IMR-90 (cell line): ENCODE measurements around the gene TMEM82. TPM values are rescaled to one million over a fixed set of nuclear protein-coding genes. Genes with fewer than 3 reads are reported as not detected.

Experiments
- ATAC-seq: fragments of 200-7000 bp; cut with Tn5 transposase; 2 replicates; pipeline ENCODE4 v1.9.1; 2020; ENCODE audit warnings: low read depth, mild to moderate bottlenecking, moderate library complexity
- BruUV-seq: library from RNA; stranded (reverse); fragments of 400-500 nt; replicated peaks from 2 replicates; lab custom pipeline; 2021; lab: Mats Ljungman, UMichigan
- CTCF ChIA-PET: fragments of 300-600 bp; formaldehyde crosslinking; extraction: SDS; loops from one replicate; lab custom pipeline; 2021; ENCODE audit warnings: antibody characterized with exemption; lab: Yijun Ruan, JAX
- POLR2A ChIA-PET: fragments of 300-600 bp; sonication (Branson Sonifier 250); formaldehyde crosslinking; loops from one replicate; lab custom pipeline; 2022; ENCODE audit warnings: antibody characterized with exemption; ENCODE audit not compliant: unreplicated experiment; lab: Charles Lee
- DNase-seq: peaks from one replicate; pipeline ENCODE4 v3.0.0; 2013
- H2AFZ ChIP-seq: replicated peaks from 2 replicates; pipeline ENCODE3; 2013; ENCODE audit warnings: low read length, mild to moderate bottlenecking; ENCODE audit not compliant: poor library complexity
- H2AK5ac ChIP-seq: 2 replicates; pipeline ENCODE4 v1.6.1; 2013; ENCODE audit warnings: low read depth, low read length, inconsistent platforms
- H2AK9ac ChIP-seq: replicated peaks from 2 replicates; pipeline ENCODE3; 2013; ENCODE audit warnings: mild to moderate bottlenecking, low read depth, low read length, moderate library complexity; ENCODE audit not compliant: poor library complexity
- H2BK120ac ChIP-seq: 2 replicates; pipeline ENCODE4 v1.6.1; 2013; ENCODE audit warnings: low read depth, low read length, inconsistent platforms
- H2BK15ac ChIP-seq: 3 replicates; pipeline ENCODE4 v1.6.1; 2013; ENCODE audit warnings: low read depth, low read length, inconsistent platforms
- H2BK20ac ChIP-seq: 2 replicates; pipeline ENCODE4 v1.6.1; 2013; ENCODE audit warnings: low read depth, mild to moderate bottlenecking, inconsistent platforms, low read length, moderate library complexity
- H2BK5ac ChIP-seq: 2 replicates; pipeline ENCODE4 v1.6.1; 2013; ENCODE audit warnings: mild to moderate bottlenecking, low read depth, low read length, inconsistent platforms; ENCODE audit not compliant: poor library complexity, severe bottlenecking
- H3K14ac ChIP-seq: replicated peaks from 2 replicates; pipeline ENCODE4 v1.6.1; 2013; ENCODE audit warnings: low read depth, low read length, inconsistent platforms
- H3K18ac ChIP-seq: 2 replicates; pipeline ENCODE4 v1.6.1; 2013; ENCODE audit warnings: low read depth, low read length, control low read depth
- H3K23ac ChIP-seq: 2 replicates; pipeline ENCODE4 v1.6.1; 2013; ENCODE audit warnings: low read depth, low read length, inconsistent platforms
- H3K27ac ChIP-seq: 2 replicates; pipeline ENCODE4 v1.5.1; 2013; ENCODE audit warnings: mild to moderate bottlenecking, control low read depth, low read length; ENCODE audit not compliant: insufficient read depth
- H3K27me3 ChIP-seq: 2 replicates; pipeline ENCODE4 v1.6.1; 2013; ENCODE audit warnings: low read length; ENCODE audit not compliant: control insufficient read depth, insufficient read depth
- H3K36me3 ChIP-seq: 2 replicates; pipeline ENCODE4 v1.6.1; 2013; ENCODE audit warnings: low read length, mixed read lengths; ENCODE audit not compliant: control insufficient read depth, insufficient read depth
- H3K4ac ChIP-seq: 2 replicates; pipeline ENCODE4 v1.6.1; 2013; ENCODE audit warnings: low read depth, low read length, inconsistent platforms
- H3K4me1 ChIP-seq: 2 replicates; pipeline ENCODE4 v1.6.1; 2013; ENCODE audit warnings: low read length, mixed read lengths; ENCODE audit not compliant: control insufficient read depth, insufficient read depth
- H3K4me2 ChIP-seq: 2 replicates; pipeline ENCODE4 v1.6.1; 2013; ENCODE audit warnings: low read depth, mild to moderate bottlenecking, control low read depth, low read length, moderate library complexity
- H3K4me3 ChIP-seq: 2 replicates; pipeline ENCODE4 v1.5.1; 2013; ENCODE audit warnings: low read depth, mild to moderate bottlenecking, control low read depth, low read length, moderate library complexity; ENCODE audit not compliant: insufficient read depth
- H3K56ac ChIP-seq: 2 replicates; pipeline ENCODE4 v1.6.1; 2013; ENCODE audit warnings: low read length, inconsistent platforms; ENCODE audit not compliant: insufficient read depth; ENCODE audit errors: extremely low read depth
- H3K79me1 ChIP-seq, 2 experiments: 2 replicates each; pipeline ENCODE4 v1.6.1; 2013; ENCODE audit warnings: low read length in 2 of 2, inconsistent platforms in 1 of 2, low read depth in 1 of 2
- H3K9ac ChIP-seq: 2 replicates; pipeline ENCODE4 v1.6.1; 2013; ENCODE audit warnings: low read depth, low read length, control low read depth
- H3K9me1 ChIP-seq: 2 replicates; pipeline ENCODE4 v1.6.1; 2013; ENCODE audit warnings: low read length, inconsistent platforms; ENCODE audit not compliant: insufficient read depth
- H3K9me3 ChIP-seq: 2 replicates; pipeline ENCODE4 v1.6.1; 2013; ENCODE audit warnings: low read length; ENCODE audit not compliant: control insufficient read depth, insufficient read depth
- H4K20me1 ChIP-seq: 2 replicates; pipeline ENCODE4 v1.6.1; 2013; ENCODE audit warnings: low read length, inconsistent platforms; ENCODE audit not compliant: insufficient read depth
- H4K5ac ChIP-seq: 2 replicates; pipeline ENCODE4 v1.6.1; 2013; ENCODE audit warnings: mild to moderate bottlenecking, low read depth, low read length, control low read depth
- H4K8ac ChIP-seq, 2 experiments: 2 replicates each; pipeline ENCODE4 v1.6.1; 2013; ENCODE audit warnings: low read depth in 2 of 2, low read length in 2 of 2, control low read depth in 1 of 2, inconsistent platforms in 1 of 2
- H4K91ac ChIP-seq: 2 replicates; pipeline ENCODE4 v1.6.1; 2013; ENCODE audit warnings: low read depth, low read length, inconsistent platforms; ENCODE audit not compliant: insufficient read depth
- CEBPB ChIP-seq: IDR thresholded peaks from 2 replicates; pipeline ENCODE4 v1.6.1; 2012; ENCODE audit warnings: low read depth, low read length, improper control_type of control experiment
- CTCF ChIP-seq: conservative IDR thresholded peaks from 2 replicates; pipeline ENCODE4 v1.5.1; 2012; ENCODE audit warnings: mild to moderate bottlenecking, low read depth, low read length, improper control_type of control experiment
- FOS ChIP-seq: fragments of 150-350 bp; IDR thresholded peaks from 2 replicates; pipeline ENCODE4 v1.6.1; 2016; ENCODE audit warnings: low read depth, low read length
- POLR2A ChIP-seq: IDR thresholded peaks from 2 replicates; pipeline ENCODE4 v1.6.1; 2012; ENCODE audit warnings: mild to moderate bottlenecking, low read depth, low read length
- RCOR1 ChIP-seq: IDR thresholded peaks from 2 replicates; pipeline ENCODE4 v1.6.1; 2012; ENCODE audit warnings: mild to moderate bottlenecking, low read length, improper control_type of control experiment; ENCODE audit not compliant: insufficient replicate concordance
- SMC3 ChIP-seq: fragments of 150-350 bp; IDR thresholded peaks from 2 replicates; pipeline ENCODE4 v1.6.1; 2016; ENCODE audit warnings: low read depth, mild to moderate bottlenecking, antibody characterized with exemption, low read length, moderate library complexity
- WGBS, 2 experiments: methylation state at CpG; one replicate each; pipeline versions ENCODE4 v1.1.5 to v1.1.7; 2013; ENCODE audit warnings: missing lambda C conversion rate in 2 of 2; ENCODE audit not compliant: insufficient read length in 1 of 2; ENCODE audit errors: extremely low coverage in 2 of 2; 5-methylcytosine and 5-hydroxymethylcytosine counted together
- dilution Hi-C: fragments of 300-500 bp; cut with HindIII; formaldehyde crosslinking; loops from one replicate; pipeline ENCODE4 v1.14.3; 2018; ENCODE audit warnings: low sequenced_read_pairs; ENCODE audit not compliant: unreplicated experiment
- in situ Hi-C: fragments of 300-500 bp; cut with MboI; formaldehyde crosslinking; loops from 3 replicates; pipeline ENCODE4 v1.14.3; 2019; ENCODE audit warnings: low sequenced_read_pairs, inconsistent platforms, mixed read lengths
- intact Hi-C: fragments of 100-400 bp; cut with micrococcal nuclease; formaldehyde crosslinking; loops from 2 replicates; pipeline ENCODE4 v1.10.0; 2022
- polyA plus RNA-seq, 3 experiments: library from polyadenylated mRNA; depleted of rRNA; stranded (reverse); fragments of >200 nt; gene quantifications; 2 replicates each; pipeline ENCODE4 v1.2.3, GENCODE V29; 2012; ENCODE audit warnings: low replicate concordance in 1 of 3
- total RNA-seq: library from RNA; depleted of rRNA; stranded (reverse); fragments of >200 nt; gene quantifications from 2 replicates; pipeline ENCODE4 v1.2.3, GENCODE V29; 2012

TMEM82 gene
- total and polyA plus RNA-seq, 2 of the 4 experiments (the other 2 are of a cell fraction): not detected

- dilution Hi-C loops: no loop called here
- no peak overlapping the region for H3K4me3 ChIP-seq
- CTCF ChIA-PET: no interaction called here
Observed at GRCh38 chr1:15775706-15776105, 33.4 kb downstream of the TMEM82 start.

More at GRCh38 chr1:15775706-15776105, 33.4 kb downstream of the TMEM82 start:
- H3K9ac ChIP-seq: no peak overlapping the region
- peaks cover 11 to 24% of the 10 kb centered on the region in 2 experiments; a peak in 3 of 4 replicates for H3K79me1 ChIP-seq
- ATAC-seq (peak; percentile 43), DNase-seq (peak; percentile 57)
- POLR2A ChIA-PET: no interaction called here
- no peak overlapping the region for H3K18ac ChIP-seq
- H2AK9ac ChIP-seq: no peak overlapping the region
- in situ Hi-C loops: loop anchor here (25.0 kb wide), 1 partner anchor 412 kb away; no protein-coding TSS in a partner anchor
- H3K4me1 ChIP-seq: no peaks in the 10 kb centered on the region
- intact Hi-C loops: no loop called here
- no peak overlapping the region for H4K91ac ChIP-seq
- H3K9me3 ChIP-seq: no peaks in the 10 kb centered on the region
- no peak overlapping the region for H4K5ac ChIP-seq
- BruUV-seq: no TSS peak
- no peak overlapping the region for H2BK120ac ChIP-seq
- no peak overlapping the region for H2BK20ac ChIP-seq
- WGBS, 2 experiments: 100% methylated on average over 1 of the region's 2 CpGs; no CpG with 5 or more reads in 1 of the 2 experiments
- H2AFZ ChIP-seq: no peak overlapping the region
- peaks cover 11% of the 10 kb centered on the region for H4K20me1 ChIP-seq
- H3K27me3 ChIP-seq: no peaks in the 10 kb centered on the region
- no peak overlapping the region for H3K56ac ChIP-seq
- H2BK5ac ChIP-seq: no peak overlapping the region
- no peak overlapping the region for H3K14ac ChIP-seq
- H3K4me2 ChIP-seq: no peak overlapping the region
- peaks cover 8% of the 10 kb centered on the region; the same call in 1 of the 2 replicates for H3K9me1 ChIP-seq
- H4K8ac ChIP-seq: no peak overlapping the region
- H2AK5ac ChIP-seq: no peak overlapping the region
- H3K27ac ChIP-seq: no peak overlapping the region
- no peak overlapping the region for H2BK15ac ChIP-seq
- H3K4ac ChIP-seq: no peak overlapping the region
- no peak overlapping the region for H3K23ac ChIP-seq
- H3K36me3 ChIP-seq: peaks cover 73% of the 10 kb centered on the region
- TF ChIP-seq CTCF (no peak), RCOR1 (no peak), SMC3 (no peak), CEBPB (no peak), POLR2A (no peak), FOS (no peak)
